ENCODE measurements around the gene TIAM2. TPM values are rescaled to one million over a fixed set of nuclear protein-coding genes. Genes with fewer than 3 reads are reported as not detected.

TIAM2 gene
- total and polyA plus RNA-seq, 9 of the 15 experiments (the other 6 are each of a cell fraction or from before 2014, with no cell fraction given): 0.73 to 6.5 (median 4.3) TPM

GRCh38 chr6:155085582-155086257, 90.6 kb downstream of the TIAM2 start (continued):
- peak in 1 of 2 experiments; percentile 69; a peak in 1 of 4 replicates for TF ChIP-seq ZMIZ1 (IDR thresholded peaks at IDR 0.05; ENCODE audit: low read depth in 2 of 2, low read length in 2 of 2)
- no peak for TF ChIP-seq CSDE1 (IDR thresholded peaks at IDR 0.05)
- TF ChIP-seq STAT5A (IDR thresholded peaks at IDR 0.05; ENCODE audit: borderline replicate concordance, low read length): peak; percentile 62; the same call in 1 of the 2 replicates
- no peak for TF ChIP-seq ZBTB40 (IDR thresholded peaks at IDR 0.05)
- TF ChIP-seq ZBTB40 (CRISPR knock-in tag; IDR thresholded peaks at IDR 0.05): no peak
- peak; percentile 79 for TF ChIP-seq SMARCE1 (IDR thresholded peaks at IDR 0.05)
- no peak for TF ChIP-seq CC2D1A (IDR thresholded peaks at IDR 0.05)
- TF ChIP-seq MITF (IDR thresholded peaks at IDR 0.05): peak; percentile 56; the same call in 1 of the 2 replicates
- TF ChIP-seq MAZ (CRISPR knock-in tag; conservative IDR thresholded peaks at IDR 0.05 in 1 of 2, IDR thresholded peaks at IDR 0.05 in 1 of 2): peak in 1 of 2 experiments; percentile 32; a peak in 1 of 4 replicates

Data from K562 (cell line).